GM12878 (cell line): ENCODE results near the gene C18orf63. TPM values are rescaled to one million over a fixed set of nuclear protein-coding genes. Genes with fewer than 3 reads are reported as not detected.

Source experiments
- ATAC-seq: fragments of 200-7000 bp; cut with Tn5 transposase; 3 replicates; pipeline ENCODE4 v1.9.1; 2020; ENCODE audit warnings: mild to moderate bottlenecking, moderate library complexity
- BruUV-seq: library from RNA; stranded (reverse); fragments of 400-500 nt; replicated peaks from 2 replicates; lab custom pipeline; 2021; lab: Mats Ljungman, UMichigan
- CTCF ChIA-PET: fragments of 300-600 bp; sonication (Branson Sonifier 250); formaldehyde crosslinking; extraction: SDS; loops from one replicate; lab custom pipeline; 2021; ENCODE audit warnings: inconsistent platforms; lab: Yijun Ruan, JAX
- POLR2A ChIA-PET: fragments of 350-600 bp; formaldehyde crosslinking; extraction: SDS; loops from one replicate; lab custom pipeline; 2021; ENCODE audit warnings: inconsistent platforms; lab: Charles Lee
- RAD21 ChIA-PET: fragments of 300-600 bp; sonication (Branson Sonifier 250); formaldehyde crosslinking; loops from one replicate; lab custom pipeline; 2023; ENCODE audit warnings: antibody characterized with exemption; ENCODE audit not compliant: unreplicated experiment; lab: Charles Lee
- SMC1A ChIA-PET: fragments of 300-600 bp; sonication (Branson Sonifier 250); formaldehyde crosslinking; loops from one replicate; lab custom pipeline; 2023; ENCODE audit not compliant: unreplicated experiment, uncharacterized antibody; lab: Charles Lee
- DNase-seq: peaks from one replicate; pipeline ENCODE4 v3.0.0-alpha.2; 2011; ENCODE audit warnings: low read depth, low spot score
- FAIRE-seq: peaks from 3 replicates; lab custom pipeline; 2011; peaks lifted over from hg19 to GRCh38; lab: Jason Lieb, UNC
- H2AFZ ChIP-seq: 2 replicates; pipeline ENCODE4 v1.6.0; 2011; ENCODE audit warnings: low read depth, low read length, control low read depth; ENCODE audit not compliant: control insufficient read depth
- H3K27ac ChIP-seq: 2 replicates; pipeline ENCODE4 v1.5.1; 2011; ENCODE audit warnings: control low read depth; ENCODE audit not compliant: control insufficient read depth, insufficient read depth
- H3K27me3 ChIP-seq, 2 experiments: replicated peaks in 1 of 2; 2 replicates each; pipeline versions ENCODE4 v1.6.0 to v1.6.1; 2011; ENCODE audit warnings: low read length in 1 of 2; ENCODE audit not compliant: control insufficient read depth in 2 of 2, insufficient read depth in 2 of 2
- H3K36me3 ChIP-seq, 2 experiments: 2 replicates each; pipeline ENCODE4 v1.5.1; 2011; ENCODE audit warnings: low read length in 1 of 2; ENCODE audit not compliant: control insufficient read depth in 2 of 2, insufficient read depth in 2 of 2
- H3K4me1 ChIP-seq: 2 replicates; pipeline ENCODE4 v1.6.1; 2011; ENCODE audit warnings: mild to moderate bottlenecking, low read length, moderate library complexity, mixed read lengths; ENCODE audit not compliant: control insufficient read depth, insufficient read depth
- H3K4me2 ChIP-seq: 2 replicates; pipeline ENCODE4 v1.6.0; 2011; ENCODE audit warnings: control low read depth; ENCODE audit not compliant: control insufficient read depth, insufficient read depth
- H3K4me3 ChIP-seq: fragments of 200-600 bp; sonication (generic); 2 replicates; pipeline ENCODE4 v1.5.1; 2016
- H3K79me2 ChIP-seq: 2 replicates; pipeline ENCODE4 v1.6.0; 2011; ENCODE audit warnings: low read length; ENCODE audit not compliant: control insufficient read depth, insufficient read depth
- H3K9ac ChIP-seq: 2 replicates; pipeline ENCODE4 v1.8.0; 2011; ENCODE audit warnings: low read length, control low read depth, mixed read lengths; ENCODE audit not compliant: control insufficient read depth, insufficient read depth
- H3K9me3 ChIP-seq: replicated peaks from 3 replicates; pipeline ENCODE4 v1.5.1; 2011; ENCODE audit warnings: mild to moderate bottlenecking, low read length; ENCODE audit not compliant: control insufficient read depth, insufficient read depth
- H4K20me1 ChIP-seq: 2 replicates; pipeline ENCODE4 v1.6.0; 2011; ENCODE audit not compliant: control insufficient read depth, insufficient read depth
- ATF2 ChIP-seq: IDR thresholded peaks from 2 replicates; pipeline ENCODE4 v1.6.1; 2012; ENCODE audit warnings: low read length, inconsistent platforms
- MAX ChIP-seq: IDR thresholded peaks from 2 replicates; pipeline ENCODE4 v1.6.1; 2012; ENCODE audit warnings: low read depth, low read length, improper control_type of control experiment
- MTA2 ChIP-seq: fragments of 450-650 bp; IDR thresholded peaks from 2 replicates; pipeline ENCODE4 v1.6.1; 2016; ENCODE audit warnings: low read depth, mild to moderate bottlenecking, moderate library complexity
- SMARCA5 ChIP-seq: fragments of 450-650 bp; IDR thresholded peaks from 2 replicates; pipeline ENCODE4 v1.6.1; 2017; ENCODE audit warnings: mild to moderate bottlenecking
- TBL1XR1 ChIP-seq: IDR thresholded peaks from 2 replicates; pipeline ENCODE4 v1.6.1; 2012; ENCODE audit warnings: low read depth, low read length, improper control_type of control experiment
- ZBTB40 ChIP-seq: fragments of 450-650 bp; IDR thresholded peaks from 2 replicates; pipeline ENCODE4 v1.6.1; 2016; ENCODE audit warnings: mild to moderate bottlenecking, moderate library complexity, borderline replicate concordance
- ZNF217 ChIP-seq: fragments of 450-650 bp; IDR thresholded peaks from 2 replicates; pipeline ENCODE4 v1.6.1; 2017; ENCODE audit warnings: antibody characterized with exemption, mild to moderate bottlenecking
- WGBS: methylation state at CpG from one replicate; pipeline ENCODE4 v1.1.6; 2016; ENCODE audit warnings: low lambda C conversion rate; ENCODE audit not compliant: insufficient replicate concordance, insufficient coverage; ENCODE audit errors: missing lambda C conversion rate; 5-methylcytosine and 5-hydroxymethylcytosine counted together
- in situ Hi-C: fragments of 300-500 bp; cut with MboI; formaldehyde crosslinking; loops from 9 replicates; pipeline ENCODE4 v1.14.3; 2018; ENCODE audit warnings: mixed read lengths
- intact Hi-C: fragments of 100-400 bp; cut with micrococcal nuclease; formaldehyde crosslinking; loops from one replicate; pipeline ENCODE4 v1.14.2; 2022; ENCODE audit not compliant: unreplicated experiment
- polyA plus RNA-seq, 11 experiments: library from polyadenylated mRNA; depleted of rRNA in 4 of 11; unstranded in 6 of 11; stranded (reverse) in 5 of 11; fragments of >200 nt; fragmentation: Nextera tagmentation in 4 of 11; fragmentation: Illumina TruSeq in 1 of 11; extraction: Ambion mirVana in 4 of 11; extraction: Trizol in 1 of 11; gene quantifications; 1 replicate in 1 of 11; 2 replicates in 10 of 11; pipeline versions ENCODE4 v1.2.1 to v1.2.3, GENCODE V29; 2011 to 2016; ENCODE audit warnings: inconsistent platforms in 2 of 11, missing spikeins in 2 of 11, low read depth in 1 of 11
- total RNA-seq, 4 experiments: library from RNA; depleted of rRNA in 3 of 4; stranded (reverse); fragments of >200 nt in 3 of 4; fragmentation: Illumina TruSeq in 1 of 4; extraction: Trizol in 1 of 4; gene quantifications; 2 replicates each; pipeline versions ENCODE4 v1.2.1 to v1.2.3, GENCODE V29; 2013 to 2021

C18orf63 gene
- total and polyA plus RNA-seq, 10 of the 15 experiments (the other 5 are each of a cell fraction or from before 2014, with no cell fraction given): not detected

- no TSS peak for BruUV-seq
- Histone ChIP-seq H2AFZ (no peak overlapping the region), H3K36me3 (no peaks in the 10 kb centered on the region), H4K20me1 (no peaks in the 10 kb centered on the region), H3K4me2 (no peak overlapping the region), H3K9me3 (no peaks in the 10 kb centered on the region), H3K27ac (no peak overlapping the region), H3K4me1 (no peaks in the 10 kb centered on the region), H3K27me3 (no peaks in the 10 kb centered on the region), H3K4me3 (no peak overlapping the region), H3K79me2 (no peaks in the 10 kb centered on the region), H3K9ac (no peak overlapping the region)
- CTCF ChIA-PET: no interaction called here
- TF ChIP-seq ZNF217: no peak
- TF ChIP-seq MAX: no peak
- TF ChIP-seq ZBTB40: no peak
- no peak for TF ChIP-seq ATF2
- no peak for TF ChIP-seq TBL1XR1
- TF ChIP-seq MTA2: no peak
- TF ChIP-seq SMARCA5: no peak
- POLR2A ChIA-PET: no interaction called here
- 0% methylated on average over 1 of the region's 1 CpG for WGBS
- ATAC-seq (no peak), DNase-seq (no peak), FAIRE-seq (no peak)
- intact Hi-C loops (no loop called here), in situ Hi-C loops (no loop called here)
- RAD21 ChIA-PET: no interaction called here
- SMC1A ChIA-PET: no interaction called here
These were observed 11.7 kb upstream of the C18orf63 start for GRCh38 chr18:74303936-74304335.
